Uterus (tissue), 4 donors: Measurements from ENCODE around the gene OPN4. TPM values are rescaled to one million over a fixed set of nuclear protein-coding genes. Genes with fewer than 3 reads are reported as not detected.

Source experiments
- DNase-seq, 2 donors: peaks; one replicate each; pipeline ENCODE4 v3.0.0-alpha.2; 2019 to 2020
- H3K27ac ChIP-seq, 2 donors: fragments of 200-600 bp; sonication (generic); 1 replicate in 1 of 2; 2 replicates in 1 of 2; pipeline ENCODE4 v1.5.1; 2016 to 2018
- H3K27me3 ChIP-seq, 2 donors: fragments of 200-600 bp; sonication (generic); one replicate each; pipeline ENCODE4 v1.5.1; 2018 to 2019; ENCODE audit warnings: control low read depth in 1 of 2
- H3K36me3 ChIP-seq, 2 donors: fragments of 200-600 bp; sonication (generic); one replicate each; pipeline ENCODE4 v1.5.1; 2019; ENCODE audit warnings: control low read depth in 1 of 2
- H3K4me1 ChIP-seq, 2 donors: fragments of 200-600 bp; sonication (generic); one replicate each; pipeline ENCODE4 v1.5.1; 2018 to 2019; ENCODE audit warnings: control low read depth in 1 of 2
- H3K4me3 ChIP-seq, 2 donors: fragments of 200-600 bp; sonication (generic); 1 replicate in 1 of 2; 2 replicates in 1 of 2; pipeline ENCODE4 v1.5.1; 2018 to 2019; ENCODE audit warnings: mild to moderate bottlenecking in 1 of 2
- H3K9me3 ChIP-seq, 2 donors: fragments of 200-600 bp; sonication (generic); one replicate each; pipeline ENCODE4 v1.5.1; 2019; ENCODE audit warnings: control low read depth in 1 of 2
- CTCF ChIP-seq, 4 experiments: fragments of 200-600 bp in 2 of 4; fragments of 450-650 bp in 2 of 4; sonication (generic) in 2 of 4; IDR thresholded peaks; one replicate each; pipeline ENCODE4 v1.5.1; 2016 to 2019; ENCODE audit warnings: antibody characterized with exemption in 4 of 4, mild to moderate bottlenecking in 2 of 4, moderate library complexity in 1 of 4
- POLR2A ChIP-seq, 2 donors: fragments of 450-650 bp; IDR thresholded peaks; one replicate each; pipeline ENCODE4 v1.6.1; 2016; ENCODE audit warnings: antibody characterized with exemption in 2 of 2, mild to moderate bottlenecking in 1 of 2, moderate library complexity in 1 of 2
- intact Hi-C: fragments of 100-400 bp; cut with DNase I; formaldehyde crosslinking; loops from one replicate; pipeline ENCODE4 v1.15.1; 2023; ENCODE audit warnings: low total_unique reads
- total RNA-seq, 4 donors: library from RNA; depleted of rRNA in 3 of 4; stranded (reverse); fragments of >200 nt in 3 of 4; gene quantifications; one replicate each; pipeline versions ENCODE4 v1.1.0 to v1.2.4, GENCODE V29; 2014 to 2023
- donor health status: DM: yes; HTN: yes; CAD: no.

The OPN4 gene
- total RNA-seq, 4 donors from 2014 or later = not detected

GRCh38 chr10:86650151-86650550, 4.2 kb upstream of the OPN4 start:
- DNase-seq = no peak
- Histone ChIP-seq H3K4me3 (no peak overlapping the region), H3K9me3 (no peaks in the 10 kb centered on the region), H3K27ac (no peak overlapping the region), H3K27me3 (no peaks in the 10 kb centered on the region), H3K4me1 (peaks cover 0 to 9% of the 10 kb centered on the region in 2 donors), H3K36me3 (no peaks in the 10 kb centered on the region)
- TF ChIP-seq CTCF (IDR thresholded peaks at IDR 0.05) (no peak), POLR2A (IDR thresholded peaks at IDR 0.05) (no peak)
- intact Hi-C loops = no loop called here

GRCh38 chr10:86651021-86651471, 3.3 kb upstream of the OPN4 start:
- peaks cover 0 to 9% of the 10 kb centered on the region in 2 donors for H3K4me1 ChIP-seq
- no peaks in the 10 kb centered on the region for H3K27me3 ChIP-seq
- TF ChIP-seq CTCF (IDR thresholded peaks at IDR 0.05) = no peak
- TF ChIP-seq POLR2A (IDR thresholded peaks at IDR 0.05) = no peak
- no peak overlapping the region for H3K27ac ChIP-seq
- no peak overlapping the region for H3K4me3 ChIP-seq
- no peaks in the 10 kb centered on the region for H3K9me3 ChIP-seq
- no peaks in the 10 kb centered on the region for H3K36me3 ChIP-seq
- intact Hi-C loops = no loop called here
- DNase-seq = peak in 1 of 2 donors; percentile 8

- TF ChIP-seq CTCF (IDR thresholded peaks at IDR 0.05) (no peak), POLR2A (IDR thresholded peaks at IDR 0.05) (no peak)
- intact Hi-C loops = no loop called here
- peak in 1 of 2 donors; percentile 9 for DNase-seq
Observed at GRCh38 chr10:86651631-86652331, 2.6 kb upstream of the OPN4 start.

GRCh38 chr10:86652361-86653202, 1.8 kb upstream of the OPN4 start:
- Histone ChIP-seq H3K27me3 (no peaks in the 10 kb centered on the region), H3K9me3 (no peaks in the 10 kb centered on the region), H3K36me3 (no peaks in the 10 kb centered on the region), H3K4me3 (no peak overlapping the region), H3K27ac (no peak overlapping the region), H3K4me1 (peaks cover 0 to 9% of the 10 kb centered on the region in 2 donors)
- DNase-seq = no peak
- TF ChIP-seq CTCF (IDR thresholded peaks at IDR 0.05) (no peak), POLR2A (IDR thresholded peaks at IDR 0.05) (no peak)
- intact Hi-C loops = no loop called here

More at GRCh38 chr10:86651631-86652331, 2.6 kb upstream of the OPN4 start:
- no peaks in the 10 kb centered on the region for H3K27me3 ChIP-seq
- peaks cover 0 to 9% of the 10 kb centered on the region in 2 donors for H3K4me1 ChIP-seq
- H3K9me3 ChIP-seq = no peaks in the 10 kb centered on the region
- no peak overlapping the region for H3K27ac ChIP-seq
- H3K4me3 ChIP-seq = no peak overlapping the region
- no peaks in the 10 kb centered on the region for H3K36me3 ChIP-seq

- H3K4me1 ChIP-seq = peaks cover 0 to 6% of the 10 kb centered on the region in 2 donors
- DNase-seq = no peak
- no peaks in the 10 kb centered on the region for H3K9me3 ChIP-seq
- no peaks in the 10 kb centered on the region for H3K27me3 ChIP-seq
- intact Hi-C loops = no loop called here
- no peaks in the 10 kb centered on the region for H3K36me3 ChIP-seq
- H3K4me3 ChIP-seq = no peak overlapping the region
- TF ChIP-seq CTCF (IDR thresholded peaks at IDR 0.05) (no peak), POLR2A (IDR thresholded peaks at IDR 0.05) (no peak)
- H3K27ac ChIP-seq = no peak overlapping the region
Observed at GRCh38 chr10:86653379-86653778, 968 bp upstream of the OPN4 start.
